Hematopoietic multipotent progenitor cell (in vitro differentiated cells): ENCODE results near the gene ARPP19. TPM values are rescaled to one million over a fixed set of nuclear protein-coding genes. Genes with fewer than 3 reads are reported as not detected.
"Not testable (repeated sequence)": the region's sequence is repeated elsewhere in the genome, so short reads cannot be mapped to it uniquely, and the experiment has no call there.

Experiments used
- DNase-seq, 3 donors: peaks; one replicate each; pipeline ENCODE4 v3.0.0-alpha.2; 2011 to 2015; ENCODE audit warnings: low read depth in 2 of 3, low spot score in 2 of 3
- total RNA-seq: library from RNA; depleted of rRNA; stranded (reverse); fragments of >200 nt; gene quantifications from one replicate; pipeline ENCODE4 v1.2.3, GENCODE V29; 2012

ARPP19 gene
- total RNA-seq, 1 donor = 53.6 TPM

DNA sequence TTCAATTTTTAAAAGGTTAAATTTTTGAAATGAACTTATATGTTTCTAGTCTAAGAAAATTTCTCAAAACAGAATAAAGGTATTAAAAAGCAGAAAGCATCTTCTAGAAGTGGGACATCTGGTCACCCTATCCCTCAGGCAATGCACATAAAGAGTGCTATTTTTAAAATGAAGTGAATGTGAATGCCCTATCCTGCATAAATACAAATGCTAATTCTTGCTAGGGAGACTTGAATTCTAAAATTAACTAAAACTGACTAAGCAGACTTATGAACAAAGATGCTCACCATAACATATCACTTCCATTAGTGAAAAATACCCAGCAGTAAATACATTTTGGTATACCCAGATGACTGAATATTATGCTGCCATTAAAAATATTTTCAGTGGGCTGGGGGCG lies 51.8 kb downstream of the ARPP19 start:
- DNase-seq = no peak

DNA sequence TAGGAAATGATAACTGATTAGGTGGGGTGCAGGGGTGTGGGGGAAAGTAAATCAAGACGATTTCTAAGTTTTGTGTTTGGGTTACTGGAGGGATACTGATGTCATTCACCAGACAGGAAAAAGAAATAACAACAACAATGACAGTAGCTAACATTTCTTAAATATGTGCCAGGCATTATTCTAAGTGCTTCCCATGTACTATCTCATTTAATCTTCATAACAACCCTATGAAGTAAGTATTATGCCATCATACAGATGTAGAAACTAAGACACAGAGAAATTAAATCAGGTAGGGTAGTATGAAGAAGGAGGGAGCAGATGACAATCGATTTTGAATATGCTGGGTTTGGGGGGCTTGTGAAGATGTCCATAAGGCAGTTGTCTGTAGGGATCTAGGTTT lies 53.5 kb downstream of the ARPP19 start:
- no peak for DNase-seq

DNA sequence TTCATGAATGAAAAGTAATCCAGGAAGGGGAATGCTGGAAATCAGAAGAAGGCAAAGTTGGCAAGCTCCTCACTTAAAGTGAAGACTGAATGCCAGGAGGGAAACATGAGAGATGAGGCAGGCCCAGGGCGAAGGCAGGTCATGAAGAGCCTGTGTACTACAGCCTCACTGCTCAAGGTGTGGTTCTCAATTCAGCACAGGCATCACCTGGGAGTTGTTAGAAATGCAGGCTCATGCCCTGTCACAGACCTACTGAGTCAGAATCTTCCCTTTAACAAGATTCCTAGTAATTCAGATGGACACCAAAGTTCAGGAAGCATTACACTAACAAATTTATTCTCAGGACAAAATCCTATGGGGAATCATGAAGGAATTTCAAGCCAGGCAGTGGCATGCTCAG lies 54.3 kb downstream of the ARPP19 start:
- DNase-seq = no peak

DNA sequence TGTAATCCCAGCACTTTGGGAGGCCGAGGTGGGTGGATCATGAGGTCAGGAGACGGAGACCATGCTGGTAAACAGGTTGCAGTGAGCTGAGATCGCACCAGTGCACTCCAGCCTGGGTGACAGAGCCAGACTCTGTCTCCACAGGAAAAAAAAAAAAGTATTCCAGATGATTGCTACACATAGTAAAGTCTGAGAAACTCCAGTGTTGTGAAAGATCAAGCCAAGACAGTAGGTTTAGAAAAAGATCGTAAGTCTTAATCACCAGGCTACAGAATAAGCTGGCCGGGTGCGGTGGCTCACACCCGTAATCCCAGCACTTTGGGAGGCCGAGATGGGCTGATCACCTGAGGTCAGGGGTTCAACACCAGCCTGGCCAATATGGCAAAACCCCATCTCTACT lies 56.0 kb downstream of the ARPP19 start:
- not testable (repeated sequence) for DNase-seq

DNA sequence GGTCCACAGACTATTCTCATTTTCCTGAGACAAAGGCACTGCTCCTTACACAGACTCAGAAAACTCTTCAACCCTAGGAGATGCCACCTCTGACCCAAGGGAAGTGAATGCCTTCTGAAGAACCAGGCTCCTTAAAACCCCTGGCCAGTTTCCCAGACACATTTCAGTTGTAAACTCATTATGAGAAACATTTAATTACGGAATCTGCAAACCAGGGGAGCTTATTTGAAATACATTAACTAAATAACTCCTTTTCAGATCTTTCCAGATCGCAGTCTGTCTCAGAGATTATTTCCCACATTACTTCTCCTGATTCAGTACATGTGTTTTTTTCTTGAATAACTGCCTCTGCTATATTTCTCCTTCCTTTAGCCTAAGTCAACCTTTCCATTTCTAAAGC lies 57.7 kb downstream of the ARPP19 start:
- no peak for DNase-seq

DNA sequence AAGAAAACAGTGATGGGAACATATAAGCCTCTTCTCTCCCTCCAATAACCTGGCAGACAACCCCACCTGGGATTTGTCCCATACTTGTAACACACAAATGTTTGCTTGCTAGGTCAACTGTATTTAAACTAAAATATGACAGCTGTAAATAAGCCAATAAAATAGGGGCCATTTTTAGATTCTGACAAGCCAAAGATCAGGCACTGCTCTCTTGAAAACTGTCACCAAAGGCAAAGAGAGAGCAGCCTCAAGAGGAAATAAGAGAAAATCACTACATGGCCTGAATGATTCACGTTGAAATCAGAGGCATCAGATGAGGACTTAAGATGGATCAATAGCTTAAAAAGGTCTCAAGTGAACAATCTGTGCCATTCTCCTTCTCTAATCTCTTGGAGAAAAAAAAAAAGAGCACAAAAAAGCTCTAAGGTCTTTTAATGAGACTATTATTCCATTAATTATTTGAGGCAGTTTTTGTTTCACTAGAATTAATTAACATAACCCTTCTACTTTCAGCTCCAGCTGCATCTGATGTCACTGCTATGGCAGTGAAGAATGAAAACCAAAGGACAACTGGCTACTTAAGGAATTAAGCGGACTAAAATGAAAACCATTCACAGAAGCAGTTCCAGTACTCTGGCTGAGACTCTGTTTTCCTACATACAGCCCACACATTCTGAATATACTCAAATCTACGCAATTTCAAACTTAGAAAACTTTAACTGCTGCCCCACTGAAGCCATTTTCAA lies 59.2 kb downstream of the ARPP19 start:
- no peak for DNase-seq

DNA sequence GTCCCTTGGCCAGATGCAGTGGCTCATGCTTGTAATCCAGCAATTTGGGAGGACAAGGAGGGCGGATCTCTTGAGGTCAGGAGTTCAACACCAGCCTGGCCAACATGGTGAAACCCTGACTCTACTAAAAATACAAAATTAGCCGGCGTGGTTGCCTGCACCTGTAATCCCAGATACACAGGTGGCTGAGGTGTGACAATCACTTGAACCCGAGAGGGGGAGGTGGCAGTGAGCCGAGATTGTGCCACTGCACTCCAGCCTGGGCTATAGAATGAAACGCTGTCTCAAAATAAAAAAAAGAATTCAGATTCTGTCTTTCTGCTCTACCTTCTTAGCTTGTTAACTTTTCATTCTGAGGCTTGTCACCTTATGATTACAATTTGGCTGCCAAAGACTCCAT lies 62.3 kb downstream of the ARPP19 start:
- DNase-seq = no peak

DNA sequence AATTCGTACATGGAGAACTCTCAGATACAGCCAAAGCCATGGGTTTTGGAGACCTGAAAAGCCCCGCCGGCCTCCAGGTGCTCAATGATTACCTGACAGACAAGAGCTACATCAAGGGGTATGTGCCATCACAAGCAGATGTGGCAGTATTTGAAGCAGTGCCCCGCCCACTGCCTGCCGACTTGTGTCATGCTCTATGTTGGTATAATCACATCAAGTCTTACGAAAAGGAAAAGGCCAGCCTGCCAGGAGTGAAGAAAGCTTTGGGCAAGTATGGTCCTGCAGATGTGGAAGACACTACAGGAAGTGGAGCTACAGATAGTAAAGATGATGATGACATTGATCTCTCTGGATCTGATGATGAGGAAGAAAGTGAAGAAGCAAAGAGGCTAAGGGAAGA lies 63.7 kb downstream of the ARPP19 start:
- no peak for DNase-seq

DNA sequence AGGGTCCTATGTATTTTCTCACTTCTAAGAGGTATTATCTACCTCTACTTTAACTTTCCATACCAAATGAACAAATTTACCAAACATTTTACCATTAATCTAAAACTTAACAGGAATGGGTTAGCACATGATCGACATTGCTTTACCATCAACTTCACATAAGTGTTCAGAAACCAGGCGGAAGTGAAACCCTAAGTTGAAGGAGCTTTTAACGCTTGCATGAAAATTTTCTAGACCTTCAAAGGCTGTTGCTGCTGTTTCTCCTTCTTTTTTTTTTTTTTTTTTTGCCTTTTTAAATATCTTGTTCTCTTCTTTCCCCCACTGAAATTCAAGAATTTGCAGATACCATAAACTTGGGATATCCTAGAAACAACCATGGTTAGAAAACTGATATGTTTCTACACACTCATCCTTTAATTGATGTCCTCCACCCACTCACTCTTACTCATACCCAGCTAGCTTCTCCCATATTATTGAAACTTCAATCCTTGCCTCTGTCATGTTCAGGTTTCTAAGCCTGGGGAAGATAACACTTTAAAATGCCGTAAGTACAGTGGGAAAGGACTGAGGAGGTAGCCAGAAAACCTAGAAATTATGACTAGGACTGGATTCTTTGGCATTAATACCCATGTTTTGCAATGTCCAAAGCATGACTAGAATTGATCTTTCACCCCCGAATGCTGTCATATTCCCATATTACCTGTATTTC lies 64.9 kb downstream of the ARPP19 start:
- DNase-seq = no peak

DNA sequence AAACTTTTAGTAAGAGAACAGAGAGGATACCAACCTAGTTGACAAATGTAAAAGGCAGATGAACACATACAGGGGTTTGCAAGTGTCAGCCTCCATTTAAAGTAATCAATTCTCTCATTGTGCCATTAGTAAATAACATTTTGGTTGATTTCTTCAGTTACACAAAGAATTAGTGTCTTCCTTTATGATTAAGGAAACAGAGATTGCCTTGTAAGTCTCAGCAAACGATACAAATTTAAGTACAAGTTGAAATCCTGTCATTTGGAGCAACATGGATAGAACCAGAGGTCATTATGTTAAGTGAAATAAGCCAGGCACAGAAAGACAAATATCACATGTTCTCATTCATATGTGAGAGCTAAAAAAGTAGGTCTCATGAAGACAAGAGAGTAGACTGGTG lies 66.2 kb downstream of the ARPP19 start:
- DNase-seq = no peak

DNA sequence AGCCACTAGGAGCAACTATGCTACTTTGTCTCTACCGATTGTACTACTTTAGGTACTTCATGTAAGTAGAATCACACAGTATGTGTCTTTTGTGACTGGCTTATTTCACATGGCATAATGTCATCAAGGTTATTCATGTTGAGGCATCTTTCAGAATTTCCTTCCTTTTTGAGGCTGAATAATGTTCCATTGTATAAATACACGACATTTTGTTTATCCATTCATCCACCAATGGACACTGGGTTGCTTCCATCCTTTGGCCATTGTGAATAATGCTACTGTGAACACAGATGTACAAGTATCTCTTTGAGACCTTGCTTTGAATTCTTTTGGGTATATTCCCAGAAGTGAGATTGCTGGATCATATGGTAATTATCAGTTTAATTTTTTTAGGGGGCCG lies 69.3 kb downstream of the ARPP19 start:
- no peak for DNase-seq

DNA sequence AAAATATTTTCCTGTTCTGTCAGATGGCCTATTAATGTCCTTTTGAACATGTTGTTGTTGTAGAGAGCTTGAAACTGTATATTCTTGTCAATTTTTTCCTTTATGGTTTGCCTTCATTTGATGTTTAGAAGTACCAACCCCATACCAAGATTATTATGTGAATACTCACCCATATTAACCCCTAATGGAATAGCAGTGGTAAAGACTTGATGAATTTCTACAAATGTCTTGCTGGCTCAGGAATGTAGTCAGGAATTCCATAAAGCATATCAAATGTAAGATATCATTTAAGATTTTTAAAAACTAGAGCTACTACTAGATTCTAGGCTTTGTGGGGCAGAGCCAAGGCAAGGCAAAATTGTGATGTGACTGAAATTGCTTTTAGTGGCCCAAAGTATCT lies 70.1 kb downstream of the ARPP19 start:
- no peak for DNase-seq

Other genes starting within 250 kb of the ARPP19 start
- 17.5 TPM for gene MYO5A, start 40.1 kb downstream of the ARPP19 start, total RNA-seq
- gene ATOSA, start 110.4 kb upstream of the ARPP19 start, total RNA-seq = 30.7 TPM
- not detected for gene ONECUT1, start 221.3 kb upstream of the ARPP19 start, total RNA-seq